Panc1 (cell line): ENCODE measurements around the gene BOC. TPM values are rescaled to one million over a fixed set of nuclear protein-coding genes. Genes with fewer than 3 reads are reported as not detected.

Experiments used
- ATAC-seq: fragments of 200-7000 bp; cut with Tn5 transposase; 2 replicates; pipeline ENCODE4 v1.9.1; 2020; ENCODE audit warnings: mild to moderate bottlenecking, moderate library complexity
- BruUV-seq: library from RNA; stranded (reverse); fragments of 400-500 nt; replicated peaks from 2 replicates; lab custom pipeline; 2021; lab: Mats Ljungman, UMichigan
- CTCF ChIA-PET: fragments of 300-600 bp; sonication (Branson Sonifier 250); formaldehyde crosslinking; loops from one replicate; lab custom pipeline; 2022; ENCODE audit warnings: antibody characterized with exemption; lab: Charles Lee
- POLR2A ChIA-PET: fragments of 300-600 bp; sonication (Branson Sonifier 250); formaldehyde crosslinking; loops from one replicate; lab custom pipeline; 2022; ENCODE audit warnings: antibody characterized with exemption; lab: Charles Lee
- DNase-seq: peaks from one replicate; pipeline ENCODE4 v3.0.0-alpha.2; 2010; ENCODE audit warnings: low read depth, low spot score
- H3K27ac ChIP-seq: 2 replicates; pipeline ENCODE4 v1.5.1; 2011; ENCODE audit warnings: mild to moderate bottlenecking, low read length, inconsistent platforms
- H3K27me3 ChIP-seq: fragments of 200-500 bp; sonication (Bioruptor generic); 2 replicates; pipeline ENCODE4 v1.6.0; 2014; ENCODE audit warnings: low read length, inconsistent platforms; ENCODE audit not compliant: control insufficient read depth, insufficient read depth
- H3K36me3 ChIP-seq: fragments of 200-500 bp; sonication (Bioruptor generic); 2 replicates; pipeline ENCODE4 v1.5.1; 2014; ENCODE audit warnings: inconsistent platforms, mild to moderate bottlenecking, low read length, moderate library complexity; ENCODE audit not compliant: control insufficient read depth, insufficient read depth
- H3K4me1 ChIP-seq: 2 replicates; pipeline ENCODE4 v1.5.1; 2011; ENCODE audit warnings: inconsistent platforms, mild to moderate bottlenecking, low read length, moderate library complexity; ENCODE audit not compliant: control insufficient read depth, insufficient read depth
- H3K4me3 ChIP-seq, 2 experiments: 2 replicates each; pipeline ENCODE4 v1.5.1; 2011 to 2012; ENCODE audit warnings: low read depth in 2 of 2, low read length in 2 of 2, mild to moderate bottlenecking in 2 of 2, inconsistent platforms in 1 of 2, moderate library complexity in 1 of 2
- H3K9me3 ChIP-seq: fragments of 200-500 bp; sonication (Bioruptor generic); 2 replicates; pipeline ENCODE4 v1.5.1; 2014; ENCODE audit warnings: low read depth, mild to moderate bottlenecking, inconsistent platforms, low read length, moderate library complexity; ENCODE audit not compliant: control insufficient read depth, insufficient read depth
- CTCF ChIP-seq: fragments of 450-650 bp; IDR thresholded peaks from 2 replicates; pipeline ENCODE4 v1.5.1; 2017; ENCODE audit warnings: mild to moderate bottlenecking
- POLR2AphosphoS5 ChIP-seq: IDR thresholded peaks from 2 replicates; pipeline ENCODE4 v1.6.1; 2012; ENCODE audit warnings: mild to moderate bottlenecking, low read depth, low read length, moderate library complexity
- REST ChIP-seq, 2 experiments: IDR thresholded peaks; 2 replicates each; pipeline ENCODE4 v1.6.1; 2011 to 2012; ENCODE audit warnings: low read depth in 2 of 2, control low read depth in 1 of 2, low read length in 1 of 2, mild to moderate bottlenecking in 1 of 2, moderate library complexity in 1 of 2; ENCODE audit not compliant: insufficient read depth in 1 of 2
- SIN3A ChIP-seq: IDR thresholded peaks from 2 replicates; pipeline ENCODE4 v1.6.1; 2012; ENCODE audit warnings: low read depth, mild to moderate bottlenecking, low read length, moderate library complexity, borderline replicate concordance; ENCODE audit not compliant: insufficient read depth
- TCF7L2 ChIP-seq: IDR thresholded peaks from 2 replicates; pipeline ENCODE4 v1.6.1; 2011; ENCODE audit warnings: mild to moderate bottlenecking, low read depth, low read length, inconsistent platforms
- in situ Hi-C: cut with HindIII; loops from 2 replicates; pipeline ENCODE4 v1.10.0; 2016; ENCODE audit warnings: low sequenced_read_pairs, low pct_unique_long_range_greater_than_20kb
- intact Hi-C: fragments of 100-400 bp; cut with micrococcal nuclease; formaldehyde crosslinking; loops from one replicate; pipeline ENCODE4 v1.10.0; 2022; ENCODE audit not compliant: unreplicated experiment
- total RNA-seq: library from RNA; stranded (reverse); gene quantifications from one replicate; pipeline ENCODE4 v1.2.1, GENCODE V29; 2021; ENCODE audit not compliant: unreplicated experiment

Gene BOC
- total RNA-seq, 1 experiment from 2014 or later: 0.33 TPM

- TF ChIP-seq POLR2AphosphoS5: no peak
- no peak for TF ChIP-seq TCF7L2
- TF ChIP-seq CTCF: no peak
- TF ChIP-seq REST (IDR thresholded peaks at IDR 0.05; ENCODE audit: insufficient read depth in 1 of 2, low read depth in 2 of 2, low read length in 1 of 2): no peak
- TF ChIP-seq SIN3A: no peak
- Histone ChIP-seq H3K27ac (no peak overlapping the region), H3K9me3 (no peaks in the 10 kb centered on the region), H3K36me3 (no peaks in the 10 kb centered on the region), H3K27me3 (peaks cover 8% of the 10 kb centered on the region; the same call in 1 of the 2 replicates), H3K4me1 (peaks cover 8% of the 10 kb centered on the region), H3K4me3 (no peak overlapping the region)
- BruUV-seq: no TSS peak
- ATAC-seq (no peak), DNase-seq (no peak)
- in situ Hi-C loops (no loop called here), intact Hi-C loops (no loop called here)
- POLR2A ChIA-PET: no interaction called here
- CTCF ChIA-PET: interaction anchor here (0.6 kb wide), 1 partner anchor 225 kb away, joined by 6 read pairs; no protein-coding TSS in a partner anchor
These were observed 80.2 kb downstream of the BOC start for GRCh38 chr3:113291572-113291971.

GRCh38 chr3:113292933-113293332, 81.6 kb downstream of the BOC start:
- Histone ChIP-seq H3K4me3 (no peak overlapping the region), H3K27me3 (peaks cover 8% of the 10 kb centered on the region; the same call in 1 of the 2 replicates), H3K36me3 (no peaks in the 10 kb centered on the region), H3K9me3 (no peaks in the 10 kb centered on the region), H3K4me1 (no peaks in the 10 kb centered on the region), H3K27ac (no peak overlapping the region)
- no peak for DNase-seq
- ChIA-PET POLR2A (interaction anchor here (0.6 kb wide), 1 partner anchor 150 kb away, joined by 4 read pairs; no protein-coding TSS in a partner anchor), CTCF (interaction anchor here (0.5 kb wide), 1 partner anchor 280 kb away, joined by 3 read pairs; no protein-coding TSS in a partner anchor)
- intact Hi-C loops (no loop called here), in situ Hi-C loops (no loop called here)
- TF ChIP-seq CTCF (no peak), REST (IDR thresholded peaks at IDR 0.05; ENCODE audit: insufficient read depth in 1 of 2, low read depth in 2 of 2, low read length in 1 of 2) (no peak), TCF7L2 (no peak)
- no peak for ATAC-seq
- BruUV-seq: no TSS peak
